K562 (cell line): ENCODE data around the gene SLC16A5. TPM values are rescaled to one million over a fixed set of nuclear protein-coding genes. Genes with fewer than 3 reads are reported as not detected.
"Not testable (repeated sequence)": the region's sequence is repeated elsewhere in the genome, so short reads cannot be mapped to it uniquely, and the experiment has no call there.

ENCODE experiments used
- ATAC-seq: fragments of 200-7000 bp; cut with Tn5 transposase; 3 replicates; pipeline ENCODE4 v1.9.1; 2020; ENCODE audit warnings: moderate library complexity
- BruUV-seq: library from RNA; stranded (reverse); fragments of 400-500 nt; replicated peaks from 2 replicates; lab custom pipeline; 2021; lab: Mats Ljungman, UMichigan
- CTCF ChIA-PET: fragments of 300-600 bp; formaldehyde crosslinking; extraction: SDS; loops from one replicate; lab custom pipeline; 2021; ENCODE audit warnings: low intra/inter-chr PET ratio; lab: Yijun Ruan, JAX
- POLR2A ChIA-PET: fragments of 300-600, 350-650 bp; sonication (Branson Sonifier 250); formaldehyde crosslinking; extraction: SDS; loops from one replicate; lab custom pipeline; 2021; ENCODE audit warnings: antibody characterized with exemption, inconsistent platforms; lab: Yijun Ruan, JAX
- DNase-seq, 4 experiments: peaks; one replicate each; pipeline versions ENCODE4 v3.0.0 to v3.0.0-alpha.2; 2011 to 2018; ENCODE audit warnings: low spot score in 3 of 4, mixed read lengths in 3 of 4; ENCODE audit errors: extremely low read depth in 1 of 4
- FAIRE-seq: peaks from 2 replicates; lab custom pipeline; 2011; peaks lifted over from hg19 to GRCh38; lab: Jason Lieb, UNC
- H2AFZ ChIP-seq: 2 replicates; pipeline ENCODE4 v1.6.0; 2011; ENCODE audit warnings: low read depth, low read length, control low read depth, inconsistent platforms
- H3K27ac ChIP-seq: fragments of 200-600 bp; 3 replicates; pipeline ENCODE4 v1.8.0; 2011; ENCODE audit warnings: low read depth, mild to moderate bottlenecking, control low read depth, inconsistent platforms, low read length, moderate library complexity, mixed read lengths; ENCODE audit errors: extremely low read depth
- H3K27me3 ChIP-seq, 2 experiments: fragments of 300-600 bp in 1 of 2; 2 replicates in 1 of 2; 3 replicates in 1 of 2; pipeline versions ENCODE4 v1.6.0 to v1.8.0; 2011; ENCODE audit warnings: inconsistent platforms in 2 of 2, low read length in 2 of 2, mild to moderate bottlenecking in 1 of 2, mixed read lengths in 1 of 2, moderate library complexity in 1 of 2; ENCODE audit not compliant: control insufficient read depth in 2 of 2, insufficient read depth in 2 of 2
- H3K36me3 ChIP-seq: fragments of 300-600 bp; 3 replicates; pipeline ENCODE4 v1.8.0; 2011; ENCODE audit warnings: mild to moderate bottlenecking, low read length, inconsistent platforms; ENCODE audit not compliant: control insufficient read depth, insufficient read depth
- H3K4me1 ChIP-seq, 2 experiments: fragments of 200-600 bp in 1 of 2; replicated peaks in 1 of 2; 2 replicates in 1 of 2; 3 replicates in 1 of 2; pipeline versions ENCODE4 v1.5.1 to v1.8.0; 2011; ENCODE audit warnings: inconsistent platforms in 2 of 2, low read length in 2 of 2, mild to moderate bottlenecking in 1 of 2, mixed read lengths in 1 of 2, moderate library complexity in 1 of 2; ENCODE audit not compliant: control insufficient read depth in 2 of 2, insufficient read depth in 2 of 2
- H3K4me2 ChIP-seq: 2 replicates; pipeline ENCODE4 v1.6.1; 2011; ENCODE audit warnings: low read length, control low read depth, inconsistent platforms, mixed read lengths; ENCODE audit not compliant: insufficient read depth
- H3K4me3 ChIP-seq: fragments of 200-600 bp; sonication (generic), shearing (Covaris generic); 2 replicates; pipeline ENCODE4 v1.5.1; 2016; ENCODE audit warnings: control low read depth, inconsistent platforms
- H3K79me2 ChIP-seq: fragments of 200-600 bp; 3 replicates; pipeline ENCODE4 v1.8.0; 2011; ENCODE audit warnings: low read length, inconsistent platforms; ENCODE audit not compliant: control insufficient read depth, insufficient read depth
- H3K9ac ChIP-seq, 2 experiments: 2 replicates each; pipeline versions ENCODE4 v1.6.0 to v1.6.1; 2011; ENCODE audit warnings: low read depth in 2 of 2, low read length in 2 of 2, control low read depth in 1 of 2, inconsistent platforms in 1 of 2, mild to moderate bottlenecking in 1 of 2, mixed read lengths in 1 of 2; ENCODE audit not compliant: insufficient read depth in 1 of 2
- H3K9me1 ChIP-seq: one replicate; pipeline ENCODE4 v1.6.0; 2011; ENCODE audit warnings: inconsistent platforms, mild to moderate bottlenecking, low read length, moderate library complexity; ENCODE audit not compliant: control insufficient read depth, insufficient read depth
- H3K9me3 ChIP-seq: replicated peaks from 2 replicates; pipeline ENCODE4 v1.5.1; 2011; ENCODE audit warnings: low read depth, low read length, inconsistent platforms; ENCODE audit not compliant: control insufficient read depth, insufficient read depth
- H4K20me1 ChIP-seq: replicated peaks from 2 replicates; pipeline ENCODE4 v1.6.1; 2011; ENCODE audit warnings: low read length, inconsistent platforms, mixed read lengths; ENCODE audit not compliant: control insufficient read depth, insufficient read depth
- ARNT ChIP-seq, 2 experiments: fragments of 450-650 bp; IDR thresholded peaks; 2 replicates each; pipeline ENCODE4 v1.6.1; 2016; ENCODE audit warnings: mild to moderate bottlenecking in 1 of 2
- DPF2 ChIP-seq: fragments of 450-650 bp; IDR thresholded peaks from 2 replicates; pipeline ENCODE4 v1.6.1; 2016
- HLTF ChIP-seq: fragments of 450-650 bp; IDR thresholded peaks from 2 replicates; pipeline ENCODE4 v1.6.1; 2016
- MLLT1 ChIP-seq, 2 experiments: fragments of 450-650 bp; IDR thresholded peaks; 2 replicates each; pipeline ENCODE4 v1.6.1; 2016
- SMARCA5 ChIP-seq: fragments of 450-650 bp; IDR thresholded peaks from 2 replicates; pipeline ENCODE4 v1.6.1; 2016
- THRAP3 ChIP-seq: fragments of 450-650 bp; IDR thresholded peaks from 2 replicates; pipeline ENCODE4 v1.6.1; 2016; ENCODE audit warnings: mild to moderate bottlenecking, inconsistent platforms, borderline replicate concordance
- ZBTB2 ChIP-seq: fragments of 450-650 bp; IDR thresholded peaks from 2 replicates; pipeline ENCODE4 v1.6.1; 2016; ENCODE audit warnings: antibody characterized with exemption
- ZBTB33 ChIP-seq: sonication (generic); formaldehyde crosslinking; IDR thresholded peaks from 2 replicates; pipeline ENCODE4 v1.8.1; 2023; ENCODE audit warnings: mild to moderate bottlenecking, missing genetic modification reagents
- ZNF395 ChIP-seq: fragments of 200-800 bp; sonication (Bioruptor generic); IDR thresholded peaks from 2 replicates; pipeline ENCODE4 v1.6.1; 2017; ENCODE audit warnings: missing genetic modification characterization, missing compliant biosample characterization
- WGBS: fragments of 100-300 bp; shearing (Covaris generic); methylation state at CpG from one replicate; pipeline ENCODE4 v1.1.6; 2016; ENCODE audit warnings: low coverage, mixed read lengths; ENCODE audit not compliant: insufficient coverage; ENCODE audit errors: missing lambda C conversion rate; 5-methylcytosine and 5-hydroxymethylcytosine counted together
- in situ Hi-C: fragments of 300-500 bp; cut with MboI; formaldehyde crosslinking; loops from 4 replicates; pipeline ENCODE4 v1.15.0; 2018; ENCODE audit warnings: inconsistent platforms, mixed read lengths
- intact Hi-C: fragments of 100-400 bp; cut with micrococcal nuclease; formaldehyde crosslinking; loops from 2 replicates; pipeline ENCODE4 v1.14.2; 2022
- polyA plus RNA-seq, 8 experiments: library from polyadenylated mRNA; depleted of rRNA in 4 of 8; stranded (reverse) in 5 of 8; unstranded in 3 of 8; fragments of >200 nt; fragmentation: Nextera tagmentation in 2 of 8; fragmentation: Illumina TruSeq in 1 of 8; extraction: Ambion mirVana in 2 of 8; extraction: Trizol in 1 of 8; gene quantifications; 2 replicates each; pipeline versions ENCODE4 v1.2.1 to v1.2.3, GENCODE V29; 2011 to 2014; ENCODE audit warnings: inconsistent platforms in 1 of 8, missing spikeins in 1 of 8
- total RNA-seq, 7 experiments: library from RNA; depleted of rRNA in 6 of 7; stranded (reverse); fragments of >200 nt in 6 of 7; fragmentation: Illumina TruSeq in 2 of 7; extraction: Trizol in 2 of 7; gene quantifications; 2 replicates each; pipeline versions ENCODE4 v1.2.1 to v1.2.3, GENCODE V29; 2011 to 2021; ENCODE audit warnings: low replicate concordance in 1 of 7

Gene SLC16A5
- total and polyA plus RNA-seq, 9 of the 15 experiments (the other 6 are each of a cell fraction or from before 2014, with no cell fraction given): 0.06 to 2.6 (median 0.91) TPM

DNA sequence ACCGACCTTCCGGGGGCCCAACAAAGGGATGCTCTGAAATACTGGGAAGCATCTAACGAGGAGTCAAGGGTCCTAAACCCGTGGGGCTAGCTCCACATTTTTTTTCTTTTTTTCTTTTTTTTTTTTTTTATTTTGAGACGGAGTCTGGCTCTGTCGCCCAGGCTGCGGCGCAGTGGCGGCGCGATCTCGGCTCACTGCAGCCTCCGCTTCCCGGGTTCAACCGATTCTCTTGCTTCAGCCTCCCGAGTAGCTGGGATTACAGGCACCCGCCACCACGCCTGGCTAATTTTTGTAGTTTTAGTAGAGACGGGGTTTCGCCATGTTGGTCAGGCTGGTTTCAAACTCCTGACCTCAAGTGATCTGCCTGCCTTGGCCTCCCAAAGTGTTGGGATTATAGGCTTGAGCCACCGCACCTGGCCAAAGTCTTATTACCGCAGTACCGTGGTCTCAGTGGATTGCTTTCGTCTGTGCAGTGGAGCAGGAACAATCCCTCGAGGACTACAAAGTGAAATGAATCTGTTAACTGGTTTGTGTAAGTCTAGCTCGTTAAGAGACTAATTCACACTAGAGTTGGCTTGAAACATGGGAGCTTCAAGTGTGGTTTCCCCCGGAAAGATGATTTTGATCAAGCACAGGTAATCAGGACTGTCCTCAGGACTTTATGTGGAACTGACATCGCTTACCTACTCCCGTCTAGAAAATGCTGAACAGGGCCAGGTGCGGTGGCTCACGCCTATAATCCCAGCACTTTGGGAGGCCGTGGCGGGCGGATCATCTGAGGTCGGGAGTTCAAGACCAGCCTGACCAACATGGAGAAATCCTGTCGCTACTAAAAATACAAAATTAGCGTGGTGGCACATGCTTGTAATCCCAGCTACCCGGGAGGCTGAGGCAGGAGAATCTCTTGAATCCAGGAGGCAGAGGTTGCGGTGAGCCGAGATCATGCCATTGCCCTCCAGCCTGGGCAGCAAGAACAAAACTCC lies 44.6 kb downstream of the SLC16A5 start:
- ChIA-PET POLR2A (interaction anchor here (0.7 to 5.6 kb wide), 8 partner anchors 7 to 42 kb away, joined by 3 to 51 read pairs (median 4); partner anchors contain the start of genes ARMC7 and JPT1), CTCF (interaction anchor here (1.0 to 1.6 kb wide), 4 partner anchors 40 to 73 kb away, joined by 3 to 7 read pairs (median 4); no protein-coding TSS in a partner anchor)
- intact Hi-C loops: loop anchor here (5.0 kb wide), 1 partner anchor 50 kb away; the partner anchor contains the start of gene SUMO2
- Histone ChIP-seq H3K4me1 (peaks cover 12 to 36% of the 10 kb centered on the region in 2 experiments; a peak in 4 of 5 replicates), H3K9ac (peak overlapping the region; percentile 88 to 99; a peak in 3 of 4 replicates), H3K79me2 (peaks cover 25% of the 10 kb centered on the region), H2AFZ (peak overlapping the region; percentile 92), H3K27ac (peak overlapping the region; percentile 90), H3K4me2 (peak overlapping the region; percentile 80), H3K36me3 (peaks cover 44% of the 10 kb centered on the region), H3K4me3 (peak overlapping the region; percentile 90)
- BruUV-seq: TSS peak; percentile 54
- 77% methylated on average over 23 of the region's 40 CpGs for WGBS
- H3K9me3 ChIP-seq, DNase-seq, H3K27me3 ChIP-seq, H4K20me1 ChIP-seq, in situ Hi-C loops, H3K9me1 ChIP-seq, ATAC-seq: not testable (repeated sequence)
- FAIRE-seq: peak; percentile 6
- TF ChIP-seq HLTF: peak; percentile 85; the same call in 1 of the 2 replicates
- TF ChIP-seq ZNF395 (CRISPR knock-in tag): 0 out of 2 replicates have a peak, but pooled peaks have one; percentile 43
- TF ChIP-seq MLLT1 (IDR thresholded peaks at IDR 0.05): peak in 1 of 2 experiments; percentile 94; a peak in 2 of 4 replicates
- 0 out of 2 replicates have a peak, but pooled peaks have one; percentile 22 for TF ChIP-seq ZBTB2
- TF ChIP-seq THRAP3: 0 out of 2 replicates have a peak, but pooled peaks have one; percentile 81
- TF ChIP-seq DPF2: 0 out of 2 replicates have a peak, but pooled peaks have one; percentile 15
- TF ChIP-seq SMARCA5: 0 out of 2 replicates have a peak, but pooled peaks have one; percentile 32
- peak in 1 of 2 experiments; percentile 60; a peak in 1 of 4 replicates for TF ChIP-seq ARNT (IDR thresholded peaks at IDR 0.05)
- peak; percentile 91 for TF ChIP-seq ZBTB33 (CRISPR knock-in tag)
